ENCODE measurements around the gene PRKCA.
"Not testable (repeated sequence)": the region's sequence is repeated elsewhere in the genome, so short reads cannot be mapped to it uniquely, and the experiment has no call there.

PRKCA gene

GRCh38 chr17:66395961-66396360 is 93.5 kb downstream of the PRKCA start:
- no peak for TF ChIP-seq CTCF (IDR thresholded peaks at IDR 0.05; ENCODE audit: low read depth, low read length, missing control alignments)
- DNase-seq (ENCODE audit: low read depth): no peak
- H3K4me3 ChIP-seq (ENCODE audit: low read depth, low read length): no peak overlapping the region

GRCh38 chr17:66397486-66397885 is 95.1 kb downstream of the PRKCA start:
- DNase-seq (ENCODE audit: low read depth): no peak
- no peak for TF ChIP-seq CTCF (IDR thresholded peaks at IDR 0.05; ENCODE audit: low read depth, low read length, missing control alignments)
- no peak overlapping the region for H3K4me3 ChIP-seq (ENCODE audit: low read depth, low read length)

DNA sequence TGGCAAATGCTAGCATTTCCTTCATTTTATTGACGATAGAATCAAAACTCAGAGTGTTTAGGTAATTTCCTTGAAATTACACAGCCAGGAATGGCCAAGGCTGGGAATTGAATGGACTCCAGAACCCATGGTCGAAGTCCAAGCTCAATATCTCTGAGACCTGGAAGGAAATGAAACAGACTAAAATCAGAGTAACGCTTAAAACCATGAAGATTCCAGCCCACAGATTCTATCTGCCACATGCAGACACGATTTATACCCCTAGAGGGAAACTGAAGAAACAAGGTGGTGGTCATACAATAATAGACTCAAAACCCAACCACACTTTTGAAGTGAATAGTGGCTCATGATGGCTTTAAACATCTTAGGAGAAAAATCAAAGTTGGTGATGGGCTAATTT is 95.6 kb downstream of the PRKCA start:
- no peak for DNase-seq (ENCODE audit: low read depth)
- H3K4me3 ChIP-seq (ENCODE audit: low read depth, low read length): no peak overlapping the region
- no peak for TF ChIP-seq CTCF (IDR thresholded peaks at IDR 0.05; ENCODE audit: low read depth, low read length, missing control alignments)

- TF ChIP-seq CTCF (IDR thresholded peaks at IDR 0.05; ENCODE audit: low read depth, low read length, missing control alignments): no peak
- DNase-seq (ENCODE audit: low read depth): no peak
- H3K4me3 ChIP-seq (ENCODE audit: low read depth, low read length): no peak overlapping the region
Observed at GRCh38 chr17:66398617-66399016, 96.2 kb downstream of the PRKCA start.

GRCh38 chr17:66399441-66399840 is 97.0 kb downstream of the PRKCA start:
- no peak for TF ChIP-seq CTCF (IDR thresholded peaks at IDR 0.05; ENCODE audit: low read depth, low read length, missing control alignments)
- DNase-seq (ENCODE audit: low read depth): no peak
- no peak overlapping the region for H3K4me3 ChIP-seq (ENCODE audit: low read depth, low read length)

DNA sequence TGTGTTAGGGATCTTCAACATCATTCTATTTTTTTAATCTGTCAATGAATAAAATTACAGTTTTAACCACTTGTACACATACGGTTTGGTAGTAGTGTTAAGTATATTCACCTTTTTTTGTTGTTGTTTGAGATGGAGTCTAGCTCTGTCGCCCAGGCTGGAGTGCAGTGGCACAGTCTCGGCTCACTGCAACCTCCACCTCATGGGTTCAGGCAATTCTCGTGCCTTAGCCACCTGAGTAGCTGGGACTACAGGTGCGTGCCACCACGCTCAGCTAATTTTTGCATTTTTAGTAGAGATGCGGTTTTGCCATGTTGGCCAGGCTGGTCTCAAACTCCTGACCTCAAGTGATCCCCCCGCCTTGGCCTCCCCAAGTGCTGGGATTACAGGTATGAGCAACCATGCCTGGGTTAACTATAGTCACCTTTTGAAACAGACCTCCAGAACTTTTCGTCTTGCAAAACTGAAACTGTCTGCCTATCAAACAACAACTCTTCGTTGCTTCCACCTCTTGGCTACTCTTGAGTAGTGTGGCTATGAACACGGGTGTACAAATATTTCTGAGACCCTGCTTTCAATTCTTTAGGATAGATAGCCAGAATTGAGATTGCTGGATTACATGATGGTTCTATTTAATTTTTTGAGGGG is 97.8 kb downstream of the PRKCA start:
- not testable (repeated sequence) for DNase-seq (ENCODE audit: low read depth); H3K4me3 ChIP-seq (ENCODE audit: low read depth, low read length)

- TF ChIP-seq CTCF (IDR thresholded peaks at IDR 0.05; ENCODE audit: low read depth, low read length, missing control alignments): no peak
- DNase-seq (ENCODE audit: low read depth): no peak
- no peak overlapping the region for H3K4me3 ChIP-seq (ENCODE audit: low read depth, low read length)
Observed at GRCh38 chr17:66400698-66401097, 98.3 kb downstream of the PRKCA start.

All from GM12864 (cell line).